Measurements from ENCODE around the gene KMT5B.

Gene KMT5B

GRCh38 chr11:68142441-68143309 is 70.4 kb downstream of the KMT5B start:
- no peak for DNase-seq

DNA sequence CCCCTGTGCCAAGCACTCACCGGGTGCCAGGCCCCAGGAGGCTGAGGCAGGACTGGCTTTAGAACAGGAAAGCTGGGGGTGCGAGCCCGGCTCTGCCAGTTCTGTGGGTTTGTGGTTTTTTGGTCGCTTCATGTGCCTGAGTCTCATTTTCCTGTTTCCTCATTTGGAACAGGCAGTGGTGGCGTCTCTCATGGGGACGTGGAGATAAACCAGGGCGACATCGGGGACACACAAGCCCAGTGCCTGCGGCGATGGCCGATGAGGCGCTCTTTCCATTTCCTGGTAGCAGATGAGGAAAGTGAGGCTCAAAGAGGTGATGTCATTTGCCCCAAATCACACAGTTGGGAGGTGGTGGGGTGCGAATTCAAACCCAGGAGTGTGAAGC is 71.1 kb downstream of the KMT5B start:
- DNase-seq = no peak

DNA sequence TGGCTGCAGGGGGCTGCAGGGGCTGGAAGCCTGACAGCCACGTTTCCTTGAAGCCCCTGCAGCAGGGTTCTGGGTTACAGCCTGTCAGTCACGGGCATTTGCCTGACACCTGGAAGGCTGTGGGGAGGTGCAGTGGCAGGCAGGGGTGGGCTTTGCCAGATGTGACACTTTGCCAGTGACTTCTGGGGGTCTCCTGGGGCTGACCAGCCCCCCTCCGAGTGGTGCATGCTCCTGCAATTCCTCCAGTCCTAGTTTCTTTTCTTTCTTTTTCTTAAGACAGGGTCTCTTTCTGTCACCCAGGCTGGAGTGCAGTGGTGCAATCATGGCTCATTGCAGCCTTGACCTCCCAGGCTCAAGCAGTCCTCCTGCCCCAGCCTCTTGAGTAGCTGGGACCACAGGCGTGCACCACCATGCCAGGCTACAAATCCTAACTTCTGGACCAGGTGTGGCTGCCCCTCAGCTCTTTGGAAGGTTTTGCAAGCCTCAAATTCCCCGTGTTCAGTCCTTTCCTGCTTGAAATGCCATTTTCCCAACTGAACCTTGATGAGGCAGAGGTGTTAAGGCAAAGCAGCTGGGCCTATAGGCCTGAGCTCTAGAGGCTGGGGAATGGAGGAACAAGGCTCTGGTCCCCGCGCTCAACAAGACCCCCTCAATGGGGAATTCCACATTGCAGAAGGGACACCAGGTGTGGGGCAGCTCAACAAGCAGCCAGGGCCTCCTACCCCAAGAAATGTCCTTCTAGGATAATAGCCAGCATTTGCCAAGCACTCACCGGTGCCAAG is 71.7 kb downstream of the KMT5B start:
- no peak for DNase-seq

DNA sequence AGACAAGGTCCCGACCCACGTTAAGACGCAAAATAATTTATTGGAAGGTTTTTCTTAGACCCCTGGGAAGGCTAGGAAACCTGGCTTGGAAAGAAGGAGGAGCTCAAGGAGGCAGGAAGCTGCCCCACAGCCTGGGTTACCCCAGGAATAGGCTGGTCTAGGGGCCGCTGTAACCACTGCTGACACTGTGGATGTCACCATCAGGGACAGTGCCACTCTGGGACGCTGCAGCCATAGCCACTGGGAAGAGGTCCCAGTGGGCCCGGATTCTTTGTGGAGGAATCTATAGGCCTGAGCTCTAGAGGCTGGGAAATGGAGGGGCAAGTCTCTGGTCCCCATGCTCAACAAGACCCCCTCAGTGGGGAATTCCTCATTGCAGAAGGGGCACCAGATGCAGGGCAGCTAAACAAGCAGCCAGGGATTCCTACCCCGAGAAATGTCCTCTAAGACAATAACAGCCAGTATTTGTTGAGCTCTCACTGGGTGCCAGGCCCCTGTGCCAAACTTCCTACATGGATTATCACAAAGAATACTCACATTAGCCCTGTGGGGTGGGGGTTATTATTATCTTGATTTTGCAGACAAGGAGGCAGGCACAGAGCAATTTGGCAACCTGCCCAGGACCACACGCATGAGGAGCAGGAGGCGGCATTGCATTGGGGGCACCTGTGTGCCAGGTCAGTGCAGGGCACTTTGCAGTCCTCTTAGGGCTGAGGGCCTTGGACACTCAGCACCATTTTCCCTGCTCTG is 72.4 kb downstream of the KMT5B start:
- DNase-seq = no peak

DNA sequence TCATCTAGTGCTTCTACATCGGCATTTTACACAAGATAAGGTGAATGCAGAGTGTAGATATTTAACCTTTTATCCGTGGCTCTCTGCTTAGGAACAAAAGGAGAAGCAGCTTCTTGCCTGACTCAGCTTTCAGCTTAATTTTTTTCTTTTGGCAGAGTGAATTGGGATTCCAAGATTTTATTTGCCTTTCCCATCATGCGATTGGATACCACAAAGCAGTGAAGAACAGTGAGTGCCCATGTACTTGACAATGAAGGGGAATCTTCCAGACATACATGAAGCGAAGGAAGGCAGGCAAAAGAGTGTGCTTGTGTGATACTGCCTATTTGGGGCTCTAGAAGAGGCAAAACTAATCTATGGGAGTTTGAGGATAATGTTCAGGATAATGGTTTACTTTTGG is 74.9 kb downstream of the KMT5B start:
- DNase-seq = no peak

- peak; percentile 48 for DNase-seq
These were observed 75.3 kb downstream of the KMT5B start for GRCh38 chr11:68137833-68138232.

- no peak for DNase-seq
These were observed 76.2 kb downstream of the KMT5B start for GRCh38 chr11:68136866-68137265.

DNA sequence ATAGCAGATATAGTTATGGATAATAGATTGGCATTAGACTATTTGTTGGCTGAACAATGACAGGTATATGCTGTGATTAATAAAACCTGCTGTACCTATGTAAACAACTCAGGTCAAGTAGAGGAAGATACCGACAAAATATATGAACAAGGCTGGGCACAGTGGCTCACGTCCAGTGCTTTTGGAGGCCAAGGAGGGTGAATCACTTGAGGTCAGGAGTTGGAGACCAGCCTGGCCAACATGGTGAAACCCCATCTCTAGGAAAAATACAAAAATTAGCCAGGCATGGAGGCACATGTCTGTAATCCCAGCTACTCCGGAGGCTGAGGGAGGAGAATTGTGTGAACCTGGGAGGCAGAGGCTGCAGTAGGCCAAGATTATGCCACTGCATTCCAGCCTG is 77.9 kb downstream of the KMT5B start:
- DNase-seq = no peak

GRCh38 chr11:68133761-68134160 is 79.3 kb downstream of the KMT5B start:
- no peak for DNase-seq

- no peak for DNase-seq
These were observed 83.0 kb downstream of the KMT5B start for GRCh38 chr11:68130121-68130520.

- DNase-seq = no peak
These were observed 84.3 kb downstream of the KMT5B start for GRCh38 chr11:68128682-68129327.

DNA sequence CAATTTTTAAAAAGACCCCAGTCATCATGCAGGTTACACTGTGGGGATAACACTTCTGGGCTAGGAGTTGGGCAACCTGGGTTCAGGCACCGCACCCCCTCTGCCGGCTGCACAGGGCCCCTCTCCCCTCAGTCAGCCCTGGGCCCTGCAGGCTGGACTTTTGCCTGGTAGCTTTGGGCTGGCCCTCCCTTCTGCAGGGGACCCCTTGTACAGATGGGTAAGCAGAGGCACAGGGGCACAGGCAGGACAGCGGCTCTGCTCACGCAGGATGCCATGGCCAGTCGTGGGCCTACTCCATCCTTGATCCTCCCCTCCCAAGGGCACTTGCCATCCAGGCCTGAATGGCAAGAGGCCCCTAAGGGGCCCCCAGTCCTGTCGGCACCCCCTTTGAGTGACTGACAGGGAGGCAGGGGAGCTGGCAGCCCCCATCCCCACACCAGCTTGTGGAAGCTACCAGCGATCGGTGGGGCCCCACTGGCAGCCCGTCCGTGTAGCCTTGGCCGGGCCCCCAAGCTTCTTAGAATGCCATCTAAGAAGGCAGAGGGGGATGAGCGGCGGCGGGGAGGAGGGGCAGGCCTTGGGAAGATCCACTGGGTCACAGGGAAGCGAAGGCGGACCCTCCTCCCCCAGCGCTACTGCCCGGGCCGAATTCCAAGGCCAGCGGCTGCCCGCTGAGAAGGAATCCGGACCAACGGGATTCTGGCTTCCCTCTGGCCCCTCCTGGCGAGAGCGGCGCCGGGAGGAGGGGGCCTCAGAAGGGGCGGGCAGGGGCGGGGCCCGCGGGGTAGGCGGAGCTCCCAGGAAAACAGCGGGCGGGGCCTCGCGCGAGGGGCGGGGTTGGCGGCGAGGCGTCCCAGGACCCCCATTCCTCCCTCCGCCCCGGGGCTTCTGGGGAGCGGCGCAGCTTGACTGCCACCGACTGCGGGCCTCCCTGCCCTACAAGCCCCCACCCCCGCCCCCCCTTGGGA is 85.1 kb downstream of the KMT5B start:
- peak; percentile 94 for DNase-seq

- DNase-seq = no peak
These were observed 87.9 kb downstream of the KMT5B start for GRCh38 chr11:68125164-68125563.

GRCh38 chr11:68122936-68123539 is 90.1 kb downstream of the KMT5B start:
- no peak for DNase-seq

DNA sequence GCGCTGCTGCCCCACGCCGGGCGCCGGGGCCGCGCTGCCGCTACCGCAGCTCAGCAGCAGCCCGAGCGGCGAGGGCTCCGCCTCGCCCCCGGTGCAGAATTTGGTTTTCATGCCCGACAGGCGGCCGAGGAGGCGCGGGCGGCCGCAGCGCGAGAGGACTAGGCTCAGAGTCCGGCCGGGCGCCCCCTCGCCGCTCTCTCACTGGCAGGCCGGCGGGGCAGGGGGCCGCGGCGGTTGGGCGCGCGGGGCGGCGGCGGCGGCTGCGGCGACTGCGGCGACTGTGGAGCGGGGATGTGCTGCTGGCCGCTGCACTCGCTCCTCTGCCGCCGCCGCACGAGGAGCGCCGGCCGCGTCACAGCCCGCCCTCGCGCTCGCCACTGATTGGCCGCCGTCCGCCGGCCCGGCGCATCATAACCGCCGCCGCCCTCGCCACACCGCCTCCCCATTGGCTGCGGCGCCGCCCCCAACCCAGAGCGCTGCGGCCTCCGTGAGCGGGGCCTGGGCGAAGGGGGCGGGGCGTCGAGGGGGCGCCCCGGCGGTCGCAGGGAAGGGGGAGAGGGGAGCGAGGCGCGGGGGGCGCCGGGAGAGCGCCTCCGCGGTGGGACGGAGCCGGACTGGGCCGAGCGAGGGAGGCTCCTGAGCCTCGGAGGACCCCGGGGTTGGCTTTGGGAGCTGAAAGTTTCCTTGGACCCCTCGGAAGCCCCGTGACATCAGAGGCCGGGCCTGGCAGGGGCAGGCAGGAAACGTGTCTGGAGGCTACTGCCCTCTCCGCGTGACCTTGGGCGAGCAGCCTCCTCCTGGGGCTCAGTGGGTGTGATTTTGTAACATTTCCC is 91.8 kb downstream of the KMT5B start, which contains the start of gene CHKA:
Gene CHKA, minus strand, starts transcription at position 322 of the 833 bp plus-strand sequence. Its CDS starts 211 bp downstream, at position 111.
- DNase-seq = peak; percentile 97

GRCh38 chr11:68120273-68121066 is 92.6 kb downstream of the KMT5B start:
- DNase-seq = peak; percentile 79

DNA sequence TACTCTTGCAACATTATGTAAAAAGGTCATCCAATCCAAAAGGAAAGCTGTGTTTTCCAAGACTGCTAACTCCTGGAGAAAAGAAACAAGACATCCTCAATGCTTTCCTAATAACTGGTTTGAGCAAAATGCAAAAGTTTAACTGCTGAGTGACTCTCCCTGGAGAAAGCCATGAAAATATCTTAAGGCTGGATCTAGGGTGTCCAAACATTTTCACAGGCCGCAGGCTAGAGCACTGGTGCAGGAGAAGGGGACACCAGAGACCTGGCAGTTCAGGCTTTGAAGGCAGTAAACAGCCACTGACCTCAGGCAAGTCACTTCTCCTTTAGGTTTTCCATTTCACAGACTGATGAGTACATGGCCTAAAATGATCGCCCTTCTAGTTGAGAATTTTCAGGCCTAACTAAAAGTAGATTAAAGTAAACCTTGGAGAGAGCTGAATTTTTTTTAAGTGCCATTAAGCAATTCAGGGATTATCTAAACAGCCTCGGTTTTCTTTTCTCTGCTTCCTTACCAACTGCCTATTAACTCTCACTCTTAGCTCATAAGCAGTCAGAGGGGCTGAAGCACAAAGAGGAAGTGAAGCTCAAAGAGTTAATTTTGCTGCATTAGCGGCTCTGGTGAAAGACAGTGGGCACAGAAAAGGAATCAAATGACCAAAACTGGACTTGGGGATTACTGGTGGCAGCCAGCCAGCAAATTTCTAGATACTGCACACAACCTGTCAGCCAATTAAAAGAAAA is 94.2 kb downstream of the KMT5B start:
- DNase-seq = peak; percentile 75

DNA sequence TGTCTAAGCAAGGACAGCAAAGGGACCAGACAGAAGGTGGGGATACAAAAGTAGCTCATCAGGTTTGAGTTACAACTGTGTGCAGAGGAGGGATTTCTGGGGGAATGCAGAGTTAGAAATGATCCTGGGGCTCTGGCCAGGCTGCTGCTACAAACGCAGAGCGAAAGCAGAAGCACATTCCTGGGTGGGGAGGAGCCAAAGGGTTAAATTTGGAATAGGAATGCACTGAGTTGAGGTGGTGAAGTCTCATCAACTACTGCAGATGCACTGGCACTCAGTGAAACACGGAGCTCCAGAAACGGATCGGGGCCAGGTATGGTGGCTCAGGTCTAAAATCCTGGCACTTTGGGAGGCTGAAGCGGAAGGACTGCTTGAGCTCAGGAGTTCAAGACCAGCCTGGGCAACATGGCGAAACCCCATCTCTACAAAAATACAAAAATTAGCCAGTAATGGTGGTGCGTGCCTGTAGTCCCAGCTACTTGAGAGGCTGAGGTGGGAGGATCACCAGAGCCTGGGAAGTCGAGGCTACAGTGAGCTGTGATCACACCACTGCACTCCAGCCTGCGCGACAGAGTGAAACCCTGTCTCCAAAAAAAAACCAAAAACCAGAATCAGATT is 95.1 kb downstream of the KMT5B start:
- DNase-seq = peak; percentile 57
